ENCODE results near the gene HYKK.

The HYKK gene

GRCh38 chr15:78567531-78567930 is 60.2 kb downstream of the HYKK start:
- Histone ChIP-seq H3K4me2 (ENCODE audit: low read depth, low read length, poor library complexity, severe bottlenecking) (peak overlapping the region; percentile 78), H3K4me1 (ENCODE audit: insufficient read depth, low read length, poor library complexity, severe bottlenecking) (peaks cover 49% of the 10 kb centered on the region), H3K9ac (ENCODE audit: low read depth, low read length, poor library complexity, severe bottlenecking) (peak overlapping the region; percentile 58), H3K9me3 (ENCODE audit: insufficient read depth, low read depth, low read length) (no peaks in the 10 kb centered on the region), H3K36me3 (ENCODE audit: insufficient read depth, low read length) (no peaks in the 10 kb centered on the region), H3K79me2 (ENCODE audit: insufficient read depth, low read length) (peaks cover 59% of the 10 kb centered on the region), H3F3A (ENCODE audit: low read depth) (peaks cover 6% of the 10 kb centered on the region; the same call in 1 of the 2 replicates), H2AFZ (ENCODE audit: low read length) (no peak overlapping the region), H3K27me3 (ENCODE audit: insufficient read depth, low read length, poor library complexity, severe bottlenecking) (no peaks in the 10 kb centered on the region), H3K9me2 (replicated peaks; ENCODE audit: low read depth, low read length) (no peaks in the 10 kb centered on the region), H3K4me3 (ENCODE audit: low read length, poor library complexity, severe bottlenecking) (peak overlapping the region; percentile 79), H4K20me1 (ENCODE audit: insufficient read depth, low read length, poor library complexity, severe bottlenecking) (peaks cover 14% of the 10 kb centered on the region)
- TF ChIP-seq CTCF (conservative IDR thresholded peaks at IDR 0.05; ENCODE audit: low read length), result no peak
- no peak for TF ChIP-seq EZH2phosphoT487 (IDR thresholded peaks at IDR 0.05; ENCODE audit: borderline replicate concordance)

GRCh38 chr15:78570710-78571109 is 63.3 kb downstream of the HYKK start:
- TF ChIP-seq EZH2phosphoT487 (IDR thresholded peaks at IDR 0.05; ENCODE audit: borderline replicate concordance) (no peak), CTCF (conservative IDR thresholded peaks at IDR 0.05; ENCODE audit: low read length) (peak; percentile 59)
- H3K9me3 ChIP-seq (ENCODE audit: insufficient read depth, low read depth, low read length), result no peaks in the 10 kb centered on the region
- peak overlapping the region; percentile 19 for H3K4me3 ChIP-seq (ENCODE audit: low read length, poor library complexity, severe bottlenecking)
- H3K36me3 ChIP-seq (ENCODE audit: insufficient read depth, low read length), result no peaks in the 10 kb centered on the region
- no peak overlapping the region for H2AFZ ChIP-seq (ENCODE audit: low read length)
- H3K4me2 ChIP-seq (ENCODE audit: low read depth, low read length, poor library complexity, severe bottlenecking), result peak overlapping the region; percentile 51
- no peak overlapping the region for H3K9ac ChIP-seq (ENCODE audit: low read depth, low read length, poor library complexity, severe bottlenecking)
- peaks cover 42% of the 10 kb centered on the region for H3K4me1 ChIP-seq (ENCODE audit: insufficient read depth, low read length, poor library complexity, severe bottlenecking)
- no peaks in the 10 kb centered on the region for H3K27me3 ChIP-seq (ENCODE audit: insufficient read depth, low read length, poor library complexity, severe bottlenecking)
- peaks cover 25% of the 10 kb centered on the region for H4K20me1 ChIP-seq (ENCODE audit: insufficient read depth, low read length, poor library complexity, severe bottlenecking)
- H3F3A ChIP-seq (ENCODE audit: low read depth), result no peaks in the 10 kb centered on the region; the same call in 1 of the 2 replicates
- H3K79me2 ChIP-seq (ENCODE audit: insufficient read depth, low read length), result peaks cover 85% of the 10 kb centered on the region
- no peaks in the 10 kb centered on the region for H3K9me2 ChIP-seq (replicated peaks; ENCODE audit: low read depth, low read length)

GRCh38 chr15:78571382-78571781 is 64.0 kb downstream of the HYKK start:
- H3K4me1 ChIP-seq (ENCODE audit: insufficient read depth, low read length, poor library complexity, severe bottlenecking), result peaks cover 39% of the 10 kb centered on the region
- no peak overlapping the region for H2AFZ ChIP-seq (ENCODE audit: low read length)
- H3K4me2 ChIP-seq (ENCODE audit: low read depth, low read length, poor library complexity, severe bottlenecking), result peak overlapping the region; percentile 51
- H3K27me3 ChIP-seq (ENCODE audit: insufficient read depth, low read length, poor library complexity, severe bottlenecking), result no peaks in the 10 kb centered on the region
- H3K9me2 ChIP-seq (replicated peaks; ENCODE audit: low read depth, low read length), result no peaks in the 10 kb centered on the region
- H3F3A ChIP-seq (ENCODE audit: low read depth), result no peaks in the 10 kb centered on the region; the same call in 1 of the 2 replicates
- TF ChIP-seq EZH2phosphoT487 (IDR thresholded peaks at IDR 0.05; ENCODE audit: borderline replicate concordance), result no peak
- H3K4me3 ChIP-seq (ENCODE audit: low read length, poor library complexity, severe bottlenecking), result no peak overlapping the region
- no peaks in the 10 kb centered on the region for H3K9me3 ChIP-seq (ENCODE audit: insufficient read depth, low read depth, low read length)
- peaks cover 86% of the 10 kb centered on the region for H3K79me2 ChIP-seq (ENCODE audit: insufficient read depth, low read length)
- peaks cover 25% of the 10 kb centered on the region for H4K20me1 ChIP-seq (ENCODE audit: insufficient read depth, low read length, poor library complexity, severe bottlenecking)
- H3K36me3 ChIP-seq (ENCODE audit: insufficient read depth, low read length), result no peaks in the 10 kb centered on the region
- no peak overlapping the region for H3K9ac ChIP-seq (ENCODE audit: low read depth, low read length, poor library complexity, severe bottlenecking)

- Histone ChIP-seq H3K4me3 (ENCODE audit: low read length, poor library complexity, severe bottlenecking) (no peak overlapping the region), H3K4me1 (ENCODE audit: insufficient read depth, low read length, poor library complexity, severe bottlenecking) (peaks cover 23% of the 10 kb centered on the region), H3K27me3 (ENCODE audit: insufficient read depth, low read length, poor library complexity, severe bottlenecking) (no peaks in the 10 kb centered on the region), H3K9me2 (replicated peaks; ENCODE audit: low read depth, low read length) (no peaks in the 10 kb centered on the region), H3K9me3 (ENCODE audit: insufficient read depth, low read depth, low read length) (no peaks in the 10 kb centered on the region), H3K4me2 (ENCODE audit: low read depth, low read length, poor library complexity, severe bottlenecking) (no peak overlapping the region), H4K20me1 (ENCODE audit: insufficient read depth, low read length, poor library complexity, severe bottlenecking) (peaks cover 25% of the 10 kb centered on the region), H3F3A (ENCODE audit: low read depth) (no peaks in the 10 kb centered on the region; the same call in 1 of the 2 replicates), H3K36me3 (ENCODE audit: insufficient read depth, low read length) (no peaks in the 10 kb centered on the region), H2AFZ (ENCODE audit: low read length) (no peak overlapping the region), H3K79me2 (ENCODE audit: insufficient read depth, low read length) (peaks cover 79% of the 10 kb centered on the region), H3K9ac (ENCODE audit: low read depth, low read length, poor library complexity, severe bottlenecking) (no peak overlapping the region)
- no peak for TF ChIP-seq EZH2phosphoT487 (IDR thresholded peaks at IDR 0.05; ENCODE audit: borderline replicate concordance)
- no peak for TF ChIP-seq CTCF (conservative IDR thresholded peaks at IDR 0.05; ENCODE audit: low read length)
Observed at GRCh38 chr15:78573416-78573815, 66.0 kb downstream of the HYKK start.
